SK-N-SH treated with all-trans-retinoic acid at 6 μM for 48 hours (cell line): ENCODE measurements around the gene HPCAL4.

Experiments
- ATAC-seq: fragments of 200-7000 bp; cut with Tn5 transposase; 3 replicates; pipeline ENCODE4 v1.9.1; 2020; ENCODE audit warnings: mild to moderate bottlenecking, moderate library complexity
- BACH2 ChIP-seq: fragments of 250-450 bp; sonication (Bioruptor Pico); IDR thresholded peaks from 2 replicates; pipeline ENCODE4 v1.9.0; 2021; ENCODE audit warnings: mild to moderate bottlenecking, borderline replicate concordance
- CSDC2 ChIP-seq: fragments of 250-450 bp; sonication (Bioruptor Pico); IDR thresholded peaks from 2 replicates; pipeline ENCODE4 v1.5.0; 2020; ENCODE audit warnings: mild to moderate bottlenecking, moderate library complexity
- CSRNP3 ChIP-seq: fragments of 250-450 bp; sonication (Bioruptor Pico); IDR thresholded peaks from 2 replicates; pipeline ENCODE4 v1.5.1; 2021; ENCODE audit warnings: mild to moderate bottlenecking, moderate library complexity
- ESRRG ChIP-seq: fragments of 250-450 bp; sonication (Bioruptor Pico); IDR thresholded peaks from 2 replicates; pipeline ENCODE4 v1.6.1; 2021; ENCODE audit warnings: mild to moderate bottlenecking
- GLIS3 ChIP-seq: fragments of 250-450 bp; sonication (Bioruptor Pico); IDR thresholded peaks from 2 replicates; pipeline ENCODE4 v1.5.0; 2020; ENCODE audit warnings: mild to moderate bottlenecking, moderate library complexity
- ISL1 ChIP-seq: fragments of 250-450 bp; sonication (Bioruptor Pico); IDR thresholded peaks from 2 replicates; pipeline ENCODE4 v2.1.2; 2022; ENCODE audit warnings: mild to moderate bottlenecking, moderate library complexity
- OSR1 ChIP-seq: fragments of 250-450 bp; sonication (Bioruptor Pico); IDR thresholded peaks from 2 replicates; pipeline ENCODE4 v1.8.0; 2022; ENCODE audit warnings: moderate library complexity, mild to moderate bottlenecking, inconsistent platforms
- PATZ1 ChIP-seq: fragments of 250-450 bp; sonication (Bioruptor Pico); IDR thresholded peaks from 2 replicates; pipeline ENCODE4 v1.8.0; 2020; ENCODE audit warnings: mild to moderate bottlenecking, moderate library complexity, borderline replicate concordance
- POU6F1 ChIP-seq: fragments of 250-450 bp; sonication (Bioruptor Pico); IDR thresholded peaks from 2 replicates; pipeline ENCODE4 v1.8.0; 2021; ENCODE audit warnings: low read depth, mild to moderate bottlenecking, moderate library complexity, borderline replicate concordance
- PPARA ChIP-seq: fragments of 250-450 bp; sonication (Bioruptor Pico); IDR thresholded peaks from 2 replicates; pipeline ENCODE4 v1.5.0; 2020; ENCODE audit warnings: mild to moderate bottlenecking, borderline replicate concordance
- RARB ChIP-seq: fragments of 250-450 bp; sonication (Bioruptor Pico); IDR thresholded peaks from 2 replicates; pipeline ENCODE4 v1.8.0; 2021; ENCODE audit warnings: mild to moderate bottlenecking, moderate library complexity
- SNAI2 ChIP-seq: fragments of 250-450 bp; sonication (Bioruptor Pico); IDR thresholded peaks from 2 replicates; pipeline ENCODE4 v1.5.0; 2020; ENCODE audit warnings: mild to moderate bottlenecking, moderate library complexity
- TCF4 ChIP-seq: fragments of 250-450 bp; sonication (Bioruptor Pico); IDR thresholded peaks from 2 replicates; pipeline ENCODE4 v1.8.0; 2021; ENCODE audit warnings: mild to moderate bottlenecking, moderate library complexity, borderline replicate concordance
- TSHZ2 ChIP-seq: fragments of 250-450 bp; sonication (Bioruptor Pico); IDR thresholded peaks from 2 replicates; pipeline ENCODE4 v1.5.0; 2020; ENCODE audit warnings: mild to moderate bottlenecking, moderate library complexity
- ZC3H10 ChIP-seq: fragments of 250-450 bp; sonication (Bioruptor Pico); IDR thresholded peaks from 2 replicates; pipeline ENCODE4 v1.5.1; 2021; ENCODE audit warnings: mild to moderate bottlenecking, moderate library complexity
- ZFP3 ChIP-seq: fragments of 250-450 bp; sonication (Bioruptor Pico); IDR thresholded peaks from 2 replicates; pipeline ENCODE4 v1.5.0; 2020; ENCODE audit warnings: mild to moderate bottlenecking, moderate library complexity
- ZFP30 ChIP-seq: fragments of 450-650 bp; formaldehyde crosslinking; IDR thresholded peaks from 2 replicates; pipeline ENCODE4 v1.5.0; 2022; ENCODE audit warnings: mild to moderate bottlenecking, moderate library complexity
- ZNF565 ChIP-seq: fragments of 450-650 bp; formaldehyde crosslinking; conservative IDR thresholded peaks from 2 replicates; pipeline ENCODE4 v1.5.0; 2020; ENCODE audit warnings: low read depth, mild to moderate bottlenecking, moderate library complexity
- ZNF8 ChIP-seq: fragments of 450-650 bp; formaldehyde crosslinking; IDR thresholded peaks from 2 replicates; pipeline ENCODE4 v1.5.0; 2020; ENCODE audit warnings: mild to moderate bottlenecking, moderate library complexity
- TF ChIP-seq, protein P1 (sequence below): fragments of 250-450 bp; sonication (Bioruptor Pico); IDR thresholded peaks from 2 replicates; pipeline ENCODE4 v1.5.1; 2020; ENCODE audit warnings: low read depth, mild to moderate bottlenecking, moderate library complexity

HPCAL4 gene

GRCh38 chr1:39659110-39659509 lies 32.1 kb downstream of the HPCAL4 start:
- no peak for ATAC-seq
- no peak for TF ChIP-seq TSHZ2 (CRISPR knock-in tag)
- TF ChIP-seq ZC3H10 (CRISPR knock-in tag), result no peak
- no peak for TF ChIP-seq OSR1
- no peak for TF ChIP-seq PPARA
- TF ChIP-seq, protein P1, sequence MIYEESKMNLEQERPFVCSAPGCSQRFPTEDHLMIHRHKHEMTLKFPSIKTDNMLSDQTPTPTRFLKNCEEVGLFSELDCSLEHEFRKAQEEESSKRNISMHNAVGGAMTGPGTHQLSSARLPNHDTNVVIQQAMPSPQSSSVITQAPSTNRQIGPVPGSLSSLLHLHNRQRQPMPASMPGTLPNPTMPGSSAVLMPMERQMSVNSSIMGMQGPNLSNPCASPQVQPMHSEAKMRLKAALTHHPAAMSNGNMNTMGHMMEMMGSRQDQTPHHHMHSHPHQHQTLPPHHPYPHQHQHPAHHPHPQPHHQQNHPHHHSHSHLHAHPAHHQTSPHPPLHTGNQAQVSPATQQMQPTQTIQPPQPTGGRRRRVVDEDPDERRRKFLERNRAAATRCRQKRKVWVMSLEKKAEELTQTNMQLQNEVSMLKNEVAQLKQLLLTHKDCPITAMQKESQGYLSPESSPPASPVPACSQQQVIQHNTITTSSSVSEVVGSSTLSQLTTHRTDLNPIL (CRISPR knock-in tag), result no peak
- no peak for TF ChIP-seq ISL1 (CRISPR knock-in tag)
- TF ChIP-seq ZNF8 (CRISPR knock-in tag), result no peak
- TF ChIP-seq ZFP30 (CRISPR knock-in tag), result no peak
- TF ChIP-seq ZNF565, result no peak
- TF ChIP-seq POU6F1 (CRISPR knock-in tag), result no peak
- no peak for TF ChIP-seq CSDC2
- TF ChIP-seq PATZ1, result no peak
- no peak for TF ChIP-seq SNAI2 (CRISPR knock-in tag)
- no peak for TF ChIP-seq BACH2 (CRISPR knock-in tag)
- TF ChIP-seq ESRRG (CRISPR knock-in tag), result no peak
- no peak for TF ChIP-seq ZFP3 (CRISPR knock-in tag)
- TF ChIP-seq CSRNP3, result no peak
- no peak for TF ChIP-seq TCF4 (CRISPR knock-in tag)
- no peak for TF ChIP-seq RARB (CRISPR knock-in tag)
- TF ChIP-seq GLIS3 (CRISPR knock-in tag), result no peak

DNA sequence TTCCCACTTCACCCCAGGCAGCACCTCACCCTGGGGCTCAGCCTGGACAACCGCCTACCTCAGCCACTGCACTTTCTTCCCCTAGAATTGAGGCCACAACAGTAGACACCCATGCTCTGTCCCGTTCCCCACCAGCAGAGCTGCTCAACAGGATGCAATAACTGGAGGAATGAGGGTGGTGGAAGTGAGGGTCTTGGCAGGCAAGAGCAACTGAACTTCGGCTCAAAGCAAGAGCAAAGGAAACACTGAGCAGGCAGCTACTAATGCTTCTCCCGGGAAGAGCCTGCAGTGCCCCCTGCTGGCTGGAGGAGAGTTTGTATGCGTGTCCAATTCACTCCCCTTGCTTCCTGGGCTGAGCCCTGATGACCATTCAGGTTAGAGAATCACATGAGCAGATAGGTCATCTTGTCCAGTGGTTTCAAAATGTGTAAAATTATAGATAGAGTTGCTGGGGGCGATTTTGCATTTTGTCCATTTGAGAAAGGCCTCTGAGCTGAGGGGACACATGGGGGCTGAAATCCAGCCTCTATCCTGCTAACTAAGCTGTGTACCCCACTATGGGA lies 33.2 kb downstream of the HPCAL4 start:
- TF ChIP-seq BACH2 (CRISPR knock-in tag), result no peak
- TF ChIP-seq PATZ1, result no peak
- no peak for TF ChIP-seq CSDC2
- TF ChIP-seq ZNF8 (CRISPR knock-in tag), result no peak
- TF ChIP-seq TSHZ2 (CRISPR knock-in tag), result peak; percentile 23; the same call in 1 of the 2 replicates
- no peak for TF ChIP-seq TCF4 (CRISPR knock-in tag)
- ATAC-seq, result peak; percentile 82
